Measurements from ENCODE around the gene RBM34. TPM values are rescaled to one million over a fixed set of nuclear protein-coding genes. Genes with fewer than 3 reads are reported as not detected.

The RBM34 gene
- total RNA-seq, 1 experiment from 2014 or later = 104 TPM

DNA sequence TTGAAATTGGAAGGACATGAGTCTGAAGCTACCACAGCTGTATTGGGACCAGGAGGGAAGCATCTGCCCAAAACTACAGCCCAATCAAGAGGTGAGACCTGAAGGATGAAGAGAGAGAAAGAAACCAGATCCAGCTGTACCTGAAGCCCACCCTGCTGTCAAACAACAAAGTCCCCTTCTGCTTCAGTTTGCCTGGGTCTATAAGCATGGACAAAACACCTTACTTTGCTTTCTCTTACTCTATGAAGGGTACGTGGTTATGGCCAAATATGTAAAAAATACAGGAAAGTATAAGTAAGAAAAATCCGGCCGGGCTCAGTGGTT, 58.8 kb downstream of the RBM34 start:
- H3K36me3 ChIP-seq (ENCODE audit: control insufficient read depth, insufficient read depth, low read length) = no peaks in the 10 kb centered on the region
- ChIA-PET CTCF (no interaction called here), POLR2A (no interaction called here)
- no peaks in the 10 kb centered on the region for H3K27me3 ChIP-seq (ENCODE audit: control insufficient read depth, insufficient read depth, low read length)
- no peak overlapping the region; the same call in 1 of the 2 replicates for H3K27ac ChIP-seq (ENCODE audit: low read length)
- TF ChIP-seq TCF7L2 (IDR thresholded peaks at IDR 0.05; ENCODE audit: low read depth, low read length) (no peak), SIN3A (IDR thresholded peaks at IDR 0.05; ENCODE audit: borderline replicate concordance, insufficient read depth, low read depth, low read length) (no peak), POLR2AphosphoS5 (IDR thresholded peaks at IDR 0.05; ENCODE audit: low read depth, low read length) (no peak), REST (IDR thresholded peaks at IDR 0.05; ENCODE audit: insufficient read depth in 1 of 2, low read depth in 2 of 2, low read length in 1 of 2) (no peak)
- TF ChIP-seq, protein P1, sequence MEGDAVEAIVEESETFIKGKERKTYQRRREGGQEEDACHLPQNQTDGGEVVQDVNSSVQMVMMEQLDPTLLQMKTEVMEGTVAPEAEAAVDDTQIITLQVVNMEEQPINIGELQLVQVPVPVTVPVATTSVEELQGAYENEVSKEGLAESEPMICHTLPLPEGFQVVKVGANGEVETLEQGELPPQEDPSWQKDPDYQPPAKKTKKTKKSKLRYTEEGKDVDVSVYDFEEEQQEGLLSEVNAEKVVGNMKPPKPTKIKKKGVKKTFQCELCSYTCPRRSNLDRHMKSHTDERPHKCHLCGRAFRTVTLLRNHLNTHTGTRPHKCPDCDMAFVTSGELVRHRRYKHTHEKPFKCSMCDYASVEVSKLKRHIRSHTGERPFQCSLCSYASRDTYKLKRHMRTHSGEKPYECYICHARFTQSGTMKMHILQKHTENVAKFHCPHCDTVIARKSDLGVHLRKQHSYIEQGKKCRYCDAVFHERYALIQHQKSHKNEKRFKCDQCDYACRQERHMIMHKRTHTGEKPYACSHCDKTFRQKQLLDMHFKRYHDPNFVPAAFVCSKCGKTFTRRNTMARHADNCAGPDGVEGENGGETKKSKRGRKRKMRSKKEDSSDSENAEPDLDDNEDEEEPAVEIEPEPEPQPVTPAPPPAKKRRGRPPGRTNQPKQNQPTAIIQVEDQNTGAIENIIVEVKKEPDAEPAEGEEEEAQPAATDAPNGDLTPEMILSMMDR (IDR thresholded peaks at IDR 0.05) = no peak
- peaks cover 23% of the 10 kb centered on the region for H3K4me1 ChIP-seq (ENCODE audit: control insufficient read depth, insufficient read depth, low read length)
- intact Hi-C loops (cut with micrococcal nuclease; ENCODE audit: unreplicated experiment) (no loop called here), in situ Hi-C loops (cut with HindIII; ENCODE audit: low pct_unique_long_range_greater_than_20kb, low sequenced_read_pairs) (no loop called here)
- no peak overlapping the region for H3K4me3 ChIP-seq (ENCODE audit: low read depth in 2 of 2, low read length in 2 of 2)
- ATAC-seq (no peak), DNase-seq (ENCODE audit: low read depth, low spot score) (no peak)
- BruUV-seq (replicated peaks) = no TSS peak
- H3K9me3 ChIP-seq (ENCODE audit: control insufficient read depth, insufficient read depth, low read depth, low read length) = no peaks in the 10 kb centered on the region

- H3K27ac ChIP-seq (ENCODE audit: low read length) = no peak overlapping the region; the same call in 1 of the 2 replicates
- intact Hi-C loops (cut with micrococcal nuclease; ENCODE audit: unreplicated experiment) = no loop called here
- POLR2A ChIA-PET = no interaction called here
Measured at GRCh38 chr1:235101558-235102258, 59.3 kb downstream of the RBM34 start.

More at GRCh38 chr1:235101558-235102258, 59.3 kb downstream of the RBM34 start:
- CTCF ChIA-PET = interaction anchor here (0.7 kb wide), 1 partner anchor 389 kb away, joined by 3 read pairs; no protein-coding TSS in a partner anchor
- Histone ChIP-seq H3K9me3 (ENCODE audit: control insufficient read depth, insufficient read depth, low read depth, low read length) (no peaks in the 10 kb centered on the region), H3K4me1 (ENCODE audit: control insufficient read depth, insufficient read depth, low read length) (peaks cover 23% of the 10 kb centered on the region), H3K4me3 (ENCODE audit: low read depth in 2 of 2, low read length in 2 of 2) (no peak overlapping the region), H3K27me3 (ENCODE audit: control insufficient read depth, insufficient read depth, low read length) (no peaks in the 10 kb centered on the region), H3K36me3 (ENCODE audit: control insufficient read depth, insufficient read depth, low read length) (no peaks in the 10 kb centered on the region)
- TF ChIP-seq TCF7L2 (IDR thresholded peaks at IDR 0.05; ENCODE audit: low read depth, low read length) (no peak), POLR2AphosphoS5 (IDR thresholded peaks at IDR 0.05; ENCODE audit: low read depth, low read length) (no peak), REST (IDR thresholded peaks at IDR 0.05; ENCODE audit: insufficient read depth in 1 of 2, low read depth in 2 of 2, low read length in 1 of 2) (no peak), SIN3A (IDR thresholded peaks at IDR 0.05; ENCODE audit: borderline replicate concordance, insufficient read depth, low read depth, low read length) (no peak)
- TF ChIP-seq, protein P1 (IDR thresholded peaks at IDR 0.05) = no peak
- in situ Hi-C loops (cut with HindIII; ENCODE audit: low pct_unique_long_range_greater_than_20kb, low sequenced_read_pairs) = no loop called here
- no peak for DNase-seq (ENCODE audit: low read depth, low spot score)
- no TSS peak for BruUV-seq (replicated peaks)
- ATAC-seq = no peak

Data from Panc1 (cell line).